Ascending aorta (tissue), 2 donors: ENCODE results near the gene KCTD2. TPM values are rescaled to one million over a fixed set of nuclear protein-coding genes. Genes with fewer than 3 reads are reported as not detected.
A peak's percentile ranks its signal among the peaks of the same experiment; 100 is the strongest.

Experiments used
- DNase-seq, 2 donors: peaks; one replicate each; pipeline ENCODE4 v3.0.0-alpha.2; 2019; ENCODE audit warnings: low spot score in 2 of 2
- H3K27ac ChIP-seq, 2 donors: fragments of 200-600 bp; sonication (generic); one replicate each; pipeline ENCODE4 v1.5.1; 2016 to 2017; ENCODE audit warnings: mild to moderate bottlenecking in 1 of 2
- H3K27me3 ChIP-seq: fragments of 200-600 bp; sonication (generic); one replicate; pipeline ENCODE4 v1.5.1; 2017
- H3K36me3 ChIP-seq, 2 donors: fragments of 200-600 bp; sonication (generic); one replicate each; pipeline ENCODE4 v1.5.1; 2016
- H3K4me1 ChIP-seq, 2 donors: fragments of 200-600 bp; sonication (generic); one replicate each; pipeline ENCODE4 v1.5.1; 2016 to 2017; ENCODE audit warnings: mild to moderate bottlenecking in 1 of 2
- H3K4me3 ChIP-seq, 2 donors: fragments of 200-600 bp; sonication (generic); one replicate each; pipeline ENCODE4 v1.5.1; 2016 to 2017; ENCODE audit warnings: mild to moderate bottlenecking in 1 of 2
- H3K9me3 ChIP-seq, 2 donors: fragments of 200-600 bp; sonication (generic); one replicate each; pipeline ENCODE4 v1.5.1; 2016
- CTCF ChIP-seq, 3 experiments: fragments of 200-600 bp in 2 of 3; fragments of 450-650 bp in 1 of 3; sonication (generic) in 2 of 3; IDR thresholded peaks; one replicate each; pipeline ENCODE4 v1.5.1; 2016 to 2019; ENCODE audit warnings: antibody characterized with exemption in 3 of 3, mild to moderate bottlenecking in 1 of 3, moderate library complexity in 1 of 3
- intact Hi-C: fragments of 100-400 bp; cut with DNase I; formaldehyde crosslinking; loops from one replicate; pipeline ENCODE4 v1.15.1; 2023
- total RNA-seq: library from RNA; depleted of rRNA; stranded (reverse); fragments of >200 nt; gene quantifications from one replicate; pipeline ENCODE4 v1.1.0, GENCODE V29; 2016

KCTD2 gene
- total RNA-seq, 1 donor from 2014 or later: 31.4 TPM

GRCh38 chr17:75051941-75052340 lies 4.9 kb downstream of the KCTD2 start:
- intact Hi-C loops: no loop called here
- no peak overlapping the region for H3K27ac ChIP-seq
- H3K4me1 ChIP-seq: peaks cover 6% of the 10 kb centered on the region in 2 donors
- H3K9me3 ChIP-seq: no peaks in the 10 kb centered on the region
- no peak for TF ChIP-seq CTCF (IDR thresholded peaks at IDR 0.05)
- H3K36me3 ChIP-seq: peaks cover 28 to 47% of the 10 kb centered on the region in 2 donors
- H3K4me3 ChIP-seq: no peak overlapping the region
- DNase-seq: no peak
- H3K27me3 ChIP-seq: no peaks in the 10 kb centered on the region

GRCh38 chr17:75059369-75060345 lies 12.6 kb downstream of the KCTD2 start:
- TF ChIP-seq CTCF (IDR thresholded peaks at IDR 0.05): peak in 2 of 3 experiments; percentile 27 to 33
- Histone ChIP-seq H3K27ac (peak overlapping the region in 1 of 2 donors; percentile 25), H3K4me3 (no peak overlapping the region), H3K36me3 (peaks cover 64 to 70% of the 10 kb centered on the region in 2 donors), H3K4me1 (no peaks in the 10 kb centered on the region), H3K9me3 (no peaks in the 10 kb centered on the region), H3K27me3 (no peaks in the 10 kb centered on the region)
- intact Hi-C loops: no loop called here
- DNase-seq: no peak

GRCh38 chr17:75060434-75061054 lies 13.5 kb downstream of the KCTD2 start:
- Histone ChIP-seq H3K27ac (peak overlapping the region in 1 of 2 donors; percentile 25), H3K27me3 (no peaks in the 10 kb centered on the region), H3K4me3 (no peak overlapping the region), H3K9me3 (no peaks in the 10 kb centered on the region), H3K4me1 (no peaks in the 10 kb centered on the region), H3K36me3 (peaks cover 63 to 69% of the 10 kb centered on the region in 2 donors)
- TF ChIP-seq CTCF (IDR thresholded peaks at IDR 0.05): no peak
- DNase-seq: no peak
- intact Hi-C loops: no loop called here

GRCh38 chr17:75061055-75061438 lies 14.0 kb downstream of the KCTD2 start:
- Histone ChIP-seq H3K27me3 (no peaks in the 10 kb centered on the region), H3K4me3 (no peak overlapping the region), H3K4me1 (no peaks in the 10 kb centered on the region), H3K36me3 (peaks cover 59 to 66% of the 10 kb centered on the region in 2 donors), H3K27ac (no peak overlapping the region), H3K9me3 (no peaks in the 10 kb centered on the region)
- no peak for TF ChIP-seq CTCF (IDR thresholded peaks at IDR 0.05)
- no peak for DNase-seq
- intact Hi-C loops: no loop called here

GRCh38 chr17:75061618-75062017 lies 14.6 kb downstream of the KCTD2 start:
- Histone ChIP-seq H3K27me3 (no peaks in the 10 kb centered on the region), H3K4me3 (no peak overlapping the region), H3K36me3 (peaks cover 56 to 60% of the 10 kb centered on the region in 2 donors), H3K4me1 (no peaks in the 10 kb centered on the region), H3K27ac (no peak overlapping the region), H3K9me3 (no peaks in the 10 kb centered on the region)
- DNase-seq: no peak
- intact Hi-C loops: no loop called here
- no peak for TF ChIP-seq CTCF (IDR thresholded peaks at IDR 0.05)
